Liver (tissue), 9 donors: ENCODE measurements around the gene PADI3. TPM values are rescaled to one million over a fixed set of nuclear protein-coding genes. Genes with fewer than 3 reads are reported as not detected.

ENCODE experiments used
- DNase-seq: peaks from one replicate; pipeline ENCODE4 v3.0.0-alpha.2; 2017; ENCODE audit warnings: low spot score
- H3K27ac ChIP-seq, 2 donors: one replicate each; pipeline ENCODE4 v1.7.0; 2013; ENCODE audit warnings: inconsistent platforms in 2 of 2, low read length in 2 of 2, control low read depth in 1 of 2, low read depth in 1 of 2, mild to moderate bottlenecking in 1 of 2
- H3K27me3 ChIP-seq, 4 donors: one replicate each; pipeline versions ENCODE4 v1.6.1 to v1.7.0; 2013; ENCODE audit warnings: low read length in 3 of 4, inconsistent platforms in 1 of 4, mild to moderate bottlenecking in 1 of 4, moderate library complexity in 1 of 4; ENCODE audit not compliant: control insufficient read depth in 4 of 4, insufficient read depth in 4 of 4
- H3K36me3 ChIP-seq, 4 donors: one replicate each; pipeline versions ENCODE4 v1.6.1 to v1.7.0; 2013; ENCODE audit warnings: low read length in 3 of 4, mild to moderate bottlenecking in 3 of 4, low read depth in 1 of 4, moderate library complexity in 1 of 4; ENCODE audit not compliant: control insufficient read depth in 4 of 4, insufficient read depth in 3 of 4
- H3K4me1 ChIP-seq, 4 donors: one replicate each; pipeline versions ENCODE4 v1.6.1 to v1.7.0; 2013; ENCODE audit warnings: low read length in 3 of 4, mild to moderate bottlenecking in 3 of 4, moderate library complexity in 1 of 4; ENCODE audit not compliant: control insufficient read depth in 4 of 4, insufficient read depth in 4 of 4
- H3K4me3 ChIP-seq, 3 donors: one replicate each; pipeline versions ENCODE4 v1.6.1 to v1.7.0; 2013; ENCODE audit warnings: low read length in 3 of 3, control low read depth in 1 of 3, low read depth in 1 of 3, mild to moderate bottlenecking in 1 of 3
- H3K9ac ChIP-seq, 2 donors: one replicate each; pipeline ENCODE4 v1.7.0; 2013; ENCODE audit warnings: low read length in 2 of 2, mild to moderate bottlenecking in 2 of 2, moderate library complexity in 2 of 2, control low read depth in 1 of 2, low read depth in 1 of 2
- H3K9me3 ChIP-seq, 4 donors: one replicate each; pipeline versions ENCODE4 v1.6.1 to v1.7.0; 2013; ENCODE audit warnings: low read length in 3 of 4; ENCODE audit not compliant: control insufficient read depth in 4 of 4
- EGR1 ChIP-seq, 2 donors: IDR thresholded peaks; 2 replicates each; pipeline ENCODE4 v1.6.1; 2016 to 2018; ENCODE audit warnings: antibody characterized with exemption in 2 of 2, low read depth in 2 of 2
- FOXA2 ChIP-seq: IDR thresholded peaks from 2 replicates; pipeline ENCODE4 v1.6.1; 2016; ENCODE audit warnings: antibody characterized with exemption
- HNF4G ChIP-seq: IDR thresholded peaks from 2 replicates; pipeline ENCODE4 v1.6.1; 2016; ENCODE audit warnings: antibody characterized with exemption
- NR2F2 ChIP-seq: IDR thresholded peaks from 2 replicates; pipeline ENCODE4 v1.6.1; 2016; ENCODE audit warnings: antibody characterized with exemption
- TAF1 ChIP-seq: conservative IDR thresholded peaks from 2 replicates; pipeline ENCODE4 v1.6.1; 2016; ENCODE audit warnings: antibody characterized with exemption, mild to moderate bottlenecking
- YY1 ChIP-seq: IDR thresholded peaks from 2 replicates; pipeline ENCODE4 v1.6.1; 2016; ENCODE audit warnings: antibody characterized with exemption, mild to moderate bottlenecking
- WGBS: extraction: QIAGEN DNeasy Blood & Tissue Kit; methylation state at CpG from one replicate; pipeline ENCODE4 v1.1.7; 2013; 5-methylcytosine and 5-hydroxymethylcytosine counted together
- polyA plus RNA-seq, 2 donors: library from polyadenylated mRNA; stranded (reverse) in 1 of 2; unstranded in 1 of 2; fragments of 200-250 nt in 1 of 2; fragments of >200 nt in 1 of 2; fragmentation: Nextera tagmentation in 1 of 2; extraction: Ambion mirVana in 1 of 2; gene quantifications; one replicate each; pipeline versions ENCODE4 v1.2.1 to v1.2.3, GENCODE V29; 2013 to 2015
- total RNA-seq, 2 donors: library from RNA; depleted of rRNA; stranded (reverse); fragments of >200 nt; gene quantifications; one replicate each; pipeline ENCODE4 v1.2.3, GENCODE V29; 2014
- TF ChIP-seq, protein P1 (sequence below): IDR thresholded peaks from 2 replicates; pipeline ENCODE4 v1.6.1; 2016; ENCODE audit warnings: antibody characterized with exemption
- TF ChIP-seq, protein P2 (sequence below): IDR thresholded peaks from 2 replicates; pipeline ENCODE4 v1.6.1; 2016; ENCODE audit warnings: antibody characterized with exemption, mild to moderate bottlenecking
- TF ChIP-seq, protein P3 (sequence below): IDR thresholded peaks from 2 replicates; pipeline ENCODE4 v1.6.1; 2016; ENCODE audit warnings: antibody characterized with exemption
- TF ChIP-seq, protein P4 (sequence below): IDR thresholded peaks from 2 replicates; pipeline ENCODE4 v1.6.1; 2016; ENCODE audit warnings: antibody characterized with exemption
- donor health status: healthy.
- donor health status: healthy.
- donor health status: healthy.
- donor health status: healthy.
- donor health status: healthy.

PADI3 gene
- total and polyA plus RNA-seq, 4 donors = not detected

DNA sequence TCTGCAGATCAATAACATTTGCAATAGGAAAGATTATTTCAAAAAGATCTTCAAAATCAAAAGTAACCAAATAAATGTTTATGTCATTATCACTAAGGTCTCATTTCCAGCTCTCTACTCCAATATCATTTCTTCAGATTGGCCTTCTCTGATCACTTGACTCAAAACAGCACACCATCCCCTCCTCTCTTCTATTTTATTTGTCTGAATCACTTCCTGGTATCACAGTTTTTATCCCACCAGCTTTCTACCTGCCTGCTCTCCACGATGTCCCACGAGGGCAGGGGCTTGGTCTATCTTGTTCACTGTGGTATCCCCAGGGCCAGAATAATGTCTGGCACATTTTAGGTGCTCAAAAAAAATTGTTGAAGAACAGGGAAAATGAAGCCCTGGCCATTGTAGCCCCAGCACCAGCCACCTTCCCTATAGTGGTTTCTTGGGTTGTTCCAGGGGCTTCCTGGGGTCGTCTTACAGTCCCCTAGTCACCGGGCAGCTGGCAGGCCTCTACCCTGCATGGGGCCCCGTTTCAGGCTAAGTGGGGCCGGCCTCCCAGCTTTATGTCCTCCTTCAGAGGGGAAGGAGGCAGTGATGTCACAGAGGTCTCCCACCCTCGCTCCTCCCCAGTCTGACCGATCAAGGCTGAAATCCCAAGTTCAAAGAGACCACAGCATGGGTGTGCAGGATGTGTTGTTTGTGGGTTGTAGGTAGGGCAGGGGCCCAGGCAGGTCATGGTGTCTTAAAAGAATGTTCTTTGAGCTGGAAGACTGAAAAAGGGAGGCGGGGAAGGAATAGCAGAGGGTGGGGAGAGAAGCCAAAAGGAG, 47.5 kb upstream of the PADI3 start:
- Histone ChIP-seq H3K9ac (no peak overlapping the region), H3K27ac (no peak overlapping the region), H3K4me1 (no peaks in the 10 kb centered on the region), H3K4me3 (no peak overlapping the region), H3K9me3 (no peaks in the 10 kb centered on the region), H3K27me3 (peaks cover 0 to 3% (median 0%) of the 10 kb centered on the region in 4 donors), H3K36me3 (no peaks in the 10 kb centered on the region)
- WGBS = 66% methylated on average over 9 of the region's 9 CpGs
- no peak for DNase-seq
- TF ChIP-seq NR2F2 = no peak
- TF ChIP-seq, protein P1, sequence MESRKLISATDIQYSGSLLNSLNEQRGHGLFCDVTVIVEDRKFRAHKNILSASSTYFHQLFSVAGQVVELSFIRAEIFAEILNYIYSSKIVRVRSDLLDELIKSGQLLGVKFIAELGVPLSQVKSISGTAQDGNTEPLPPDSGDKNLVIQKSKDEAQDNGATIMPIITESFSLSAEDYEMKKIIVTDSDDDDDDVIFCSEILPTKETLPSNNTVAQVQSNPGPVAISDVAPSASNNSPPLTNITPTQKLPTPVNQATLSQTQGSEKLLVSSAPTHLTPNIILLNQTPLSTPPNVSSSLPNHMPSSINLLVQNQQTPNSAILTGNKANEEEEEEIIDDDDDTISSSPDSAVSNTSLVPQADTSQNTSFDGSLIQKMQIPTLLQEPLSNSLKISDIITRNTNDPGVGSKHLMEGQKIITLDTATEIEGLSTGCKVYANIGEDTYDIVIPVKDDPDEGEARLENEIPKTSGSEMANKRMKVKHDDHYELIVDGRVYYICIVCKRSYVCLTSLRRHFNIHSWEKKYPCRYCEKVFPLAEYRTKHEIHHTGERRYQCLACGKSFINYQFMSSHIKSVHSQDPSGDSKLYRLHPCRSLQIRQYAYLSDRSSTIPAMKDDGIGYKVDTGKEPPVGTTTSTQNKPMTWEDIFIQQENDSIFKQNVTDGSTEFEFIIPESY = no peak
- no peak for TF ChIP-seq EGR1 (IDR thresholded peaks at IDR 0.05; ENCODE audit: low read depth in 2 of 2)
- TF ChIP-seq, protein P2, sequence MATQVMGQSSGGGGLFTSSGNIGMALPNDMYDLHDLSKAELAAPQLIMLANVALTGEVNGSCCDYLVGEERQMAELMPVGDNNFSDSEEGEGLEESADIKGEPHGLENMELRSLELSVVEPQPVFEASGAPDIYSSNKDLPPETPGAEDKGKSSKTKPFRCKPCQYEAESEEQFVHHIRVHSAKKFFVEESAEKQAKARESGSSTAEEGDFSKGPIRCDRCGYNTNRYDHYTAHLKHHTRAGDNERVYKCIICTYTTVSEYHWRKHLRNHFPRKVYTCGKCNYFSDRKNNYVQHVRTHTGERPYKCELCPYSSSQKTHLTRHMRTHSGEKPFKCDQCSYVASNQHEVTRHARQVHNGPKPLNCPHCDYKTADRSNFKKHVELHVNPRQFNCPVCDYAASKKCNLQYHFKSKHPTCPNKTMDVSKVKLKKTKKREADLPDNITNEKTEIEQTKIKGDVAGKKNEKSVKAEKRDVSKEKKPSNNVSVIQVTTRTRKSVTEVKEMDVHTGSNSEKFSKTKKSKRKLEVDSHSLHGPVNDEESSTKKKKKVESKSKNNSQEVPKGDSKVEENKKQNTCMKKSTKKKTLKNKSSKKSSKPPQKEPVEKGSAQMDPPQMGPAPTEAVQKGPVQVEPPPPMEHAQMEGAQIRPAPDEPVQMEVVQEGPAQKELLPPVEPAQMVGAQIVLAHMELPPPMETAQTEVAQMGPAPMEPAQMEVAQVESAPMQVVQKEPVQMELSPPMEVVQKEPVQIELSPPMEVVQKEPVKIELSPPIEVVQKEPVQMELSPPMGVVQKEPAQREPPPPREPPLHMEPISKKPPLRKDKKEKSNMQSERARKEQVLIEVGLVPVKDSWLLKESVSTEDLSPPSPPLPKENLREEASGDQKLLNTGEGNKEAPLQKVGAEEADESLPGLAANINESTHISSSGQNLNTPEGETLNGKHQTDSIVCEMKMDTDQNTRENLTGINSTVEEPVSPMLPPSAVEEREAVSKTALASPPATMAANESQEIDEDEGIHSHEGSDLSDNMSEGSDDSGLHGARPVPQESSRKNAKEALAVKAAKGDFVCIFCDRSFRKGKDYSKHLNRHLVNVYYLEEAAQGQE = no peak
- TF ChIP-seq HNF4G = no peak
- TF ChIP-seq, protein P3, sequence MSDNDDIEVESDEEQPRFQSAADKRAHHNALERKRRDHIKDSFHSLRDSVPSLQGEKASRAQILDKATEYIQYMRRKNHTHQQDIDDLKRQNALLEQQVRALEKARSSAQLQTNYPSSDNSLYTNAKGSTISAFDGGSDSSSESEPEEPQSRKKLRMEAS = no peak
- TF ChIP-seq YY1 = no peak
- TF ChIP-seq TAF1 = no peak

DNA sequence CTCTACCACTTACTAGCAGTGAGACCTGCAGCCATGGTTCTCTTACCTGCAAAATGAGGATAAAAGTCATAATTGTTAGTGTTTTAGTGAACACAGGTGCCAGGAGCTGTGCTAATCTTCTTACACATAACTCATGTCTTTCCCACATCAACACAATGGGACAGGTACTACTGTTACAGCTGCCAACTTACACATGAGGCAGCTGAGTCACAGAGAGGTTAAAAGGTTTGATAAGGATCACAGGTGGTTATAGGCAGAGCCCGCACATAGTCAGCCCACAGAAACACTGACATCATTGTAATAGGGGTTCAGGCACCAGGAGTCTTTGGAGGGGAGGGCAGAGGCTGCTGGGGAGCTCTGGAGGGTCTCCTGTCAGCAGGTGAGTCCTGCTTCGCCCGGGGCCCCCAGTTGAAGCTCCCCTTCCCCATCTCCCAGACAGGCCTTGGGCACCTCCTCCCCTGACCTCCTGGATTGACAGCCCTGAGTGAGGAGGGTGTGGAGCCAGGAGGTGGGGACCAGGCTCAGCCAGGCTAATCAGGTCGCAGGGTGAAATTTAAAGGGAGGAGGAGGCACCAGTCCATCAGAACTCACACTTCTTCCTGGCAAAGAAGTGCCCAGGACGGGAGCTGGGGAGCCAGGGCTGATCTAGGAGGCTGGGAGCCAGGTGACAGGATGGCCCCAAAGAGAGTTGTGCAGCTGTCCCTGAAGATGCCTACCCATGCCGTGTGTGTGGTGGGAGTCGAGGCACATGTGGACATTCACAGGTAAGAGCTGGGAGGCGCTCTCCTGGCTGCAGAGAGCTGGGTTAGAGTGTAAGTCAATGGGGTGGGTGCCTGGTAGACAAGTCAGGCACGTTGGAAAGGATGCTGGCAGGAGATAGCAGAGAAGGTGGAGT, 44.1 kb upstream of the PADI3 start, which contains the start of gene PADI1:
Gene PADI1, plus strand, starts transcription at position 583 of the 895 bp plus-strand sequence. Its CDS starts 90 bp downstream, at position 673.
- no peak within 1 kb of the TSS for H3K9ac ChIP-seq
- H3K36me3 ChIP-seq = no peaks in the 10 kb centered on the region
- H3K4me3 ChIP-seq = no peak within 1 kb of the TSS
- H3K4me1 ChIP-seq = no peaks in the 10 kb centered on the region
- no peak within 1 kb of the TSS for H3K27ac ChIP-seq
- 73% methylated on average over 9 of the region's 9 CpGs for WGBS
- H3K27me3 ChIP-seq = peaks cover 0 to 3% (median 0%) of the 10 kb centered on the region in 4 donors
- DNase-seq = no peak
- no peak for TF ChIP-seq FOXA2
- TF ChIP-seq, protein P3 = no peak
- TF ChIP-seq, protein P4, sequence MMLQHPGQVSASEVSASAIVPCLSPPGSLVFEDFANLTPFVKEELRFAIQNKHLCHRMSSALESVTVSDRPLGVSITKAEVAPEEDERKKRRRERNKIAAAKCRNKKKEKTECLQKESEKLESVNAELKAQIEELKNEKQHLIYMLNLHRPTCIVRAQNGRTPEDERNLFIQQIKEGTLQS = no peak
- H3K9me3 ChIP-seq = no peaks in the 10 kb centered on the region
